DOHH2 (cell line): ENCODE data around the gene TATDN2.

Experiments used
- EZH2phosphoT487 ChIP-seq: fragments of 200-600 bp; sonication (generic); IDR thresholded peaks from 2 replicates; pipeline ENCODE4 v1.6.1; 2017; ENCODE audit warnings: borderline replicate concordance, mild to moderate bottlenecking, antibody characterized with exemption, low read length, moderate library complexity, mixed read lengths
- TF ChIP-seq, protein P1 (sequence below): fragments of 200-600 bp; sonication (generic); IDR thresholded peaks from one replicate; pipeline ENCODE4 v1.5.1; 2014; ENCODE audit warnings: antibody characterized with exemption, mild to moderate bottlenecking, low read depth, low read length; ENCODE audit not compliant: poor library complexity, severe bottlenecking

GRCh38 chr3:10272977-10273376, 24.7 kb downstream of the TATDN2 start:
- TF ChIP-seq, protein P1, sequence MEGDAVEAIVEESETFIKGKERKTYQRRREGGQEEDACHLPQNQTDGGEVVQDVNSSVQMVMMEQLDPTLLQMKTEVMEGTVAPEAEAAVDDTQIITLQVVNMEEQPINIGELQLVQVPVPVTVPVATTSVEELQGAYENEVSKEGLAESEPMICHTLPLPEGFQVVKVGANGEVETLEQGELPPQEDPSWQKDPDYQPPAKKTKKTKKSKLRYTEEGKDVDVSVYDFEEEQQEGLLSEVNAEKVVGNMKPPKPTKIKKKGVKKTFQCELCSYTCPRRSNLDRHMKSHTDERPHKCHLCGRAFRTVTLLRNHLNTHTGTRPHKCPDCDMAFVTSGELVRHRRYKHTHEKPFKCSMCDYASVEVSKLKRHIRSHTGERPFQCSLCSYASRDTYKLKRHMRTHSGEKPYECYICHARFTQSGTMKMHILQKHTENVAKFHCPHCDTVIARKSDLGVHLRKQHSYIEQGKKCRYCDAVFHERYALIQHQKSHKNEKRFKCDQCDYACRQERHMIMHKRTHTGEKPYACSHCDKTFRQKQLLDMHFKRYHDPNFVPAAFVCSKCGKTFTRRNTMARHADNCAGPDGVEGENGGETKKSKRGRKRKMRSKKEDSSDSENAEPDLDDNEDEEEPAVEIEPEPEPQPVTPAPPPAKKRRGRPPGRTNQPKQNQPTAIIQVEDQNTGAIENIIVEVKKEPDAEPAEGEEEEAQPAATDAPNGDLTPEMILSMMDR: no peak
- no peak for TF ChIP-seq EZH2phosphoT487
